SK-N-SH treated with all-trans-retinoic acid at 6 μM for 48 hours (cell line): ENCODE results near the gene DLG2.

ENCODE experiments used
- ATAC-seq: fragments of 200-7000 bp; cut with Tn5 transposase; 3 replicates; pipeline ENCODE4 v1.9.1; 2020; ENCODE audit warnings: mild to moderate bottlenecking, moderate library complexity
- ARNTL ChIP-seq: fragments of 450-650 bp; formaldehyde crosslinking; IDR thresholded peaks from 2 replicates; pipeline ENCODE4 v1.5.0; 2020; ENCODE audit warnings: low read depth, mild to moderate bottlenecking, moderate library complexity, borderline replicate concordance
- BACH2 ChIP-seq: fragments of 250-450 bp; sonication (Bioruptor Pico); IDR thresholded peaks from 2 replicates; pipeline ENCODE4 v1.9.0; 2021; ENCODE audit warnings: mild to moderate bottlenecking, borderline replicate concordance
- CSDC2 ChIP-seq: fragments of 250-450 bp; sonication (Bioruptor Pico); IDR thresholded peaks from 2 replicates; pipeline ENCODE4 v1.5.0; 2020; ENCODE audit warnings: mild to moderate bottlenecking, moderate library complexity
- ESRRG ChIP-seq: fragments of 250-450 bp; sonication (Bioruptor Pico); IDR thresholded peaks from 2 replicates; pipeline ENCODE4 v1.6.1; 2021; ENCODE audit warnings: mild to moderate bottlenecking
- ISL1 ChIP-seq: fragments of 250-450 bp; sonication (Bioruptor Pico); IDR thresholded peaks from 2 replicates; pipeline ENCODE4 v2.1.2; 2022; ENCODE audit warnings: mild to moderate bottlenecking, moderate library complexity
- PPARA ChIP-seq: fragments of 250-450 bp; sonication (Bioruptor Pico); IDR thresholded peaks from 2 replicates; pipeline ENCODE4 v1.5.0; 2020; ENCODE audit warnings: mild to moderate bottlenecking, borderline replicate concordance
- RARB ChIP-seq: fragments of 250-450 bp; sonication (Bioruptor Pico); IDR thresholded peaks from 2 replicates; pipeline ENCODE4 v1.8.0; 2021; ENCODE audit warnings: mild to moderate bottlenecking, moderate library complexity
- SNAI2 ChIP-seq: fragments of 250-450 bp; sonication (Bioruptor Pico); IDR thresholded peaks from 2 replicates; pipeline ENCODE4 v1.5.0; 2020; ENCODE audit warnings: mild to moderate bottlenecking, moderate library complexity
- TCF4 ChIP-seq: fragments of 250-450 bp; sonication (Bioruptor Pico); IDR thresholded peaks from 2 replicates; pipeline ENCODE4 v1.8.0; 2021; ENCODE audit warnings: mild to moderate bottlenecking, moderate library complexity, borderline replicate concordance
- TOX ChIP-seq: fragments of 250-450 bp; sonication (Bioruptor Pico); IDR thresholded peaks from 2 replicates; pipeline ENCODE4 v1.8.0; 2021; ENCODE audit warnings: mild to moderate bottlenecking, moderate library complexity, borderline replicate concordance
- ZC3H10 ChIP-seq: fragments of 250-450 bp; sonication (Bioruptor Pico); IDR thresholded peaks from 2 replicates; pipeline ENCODE4 v1.5.1; 2021; ENCODE audit warnings: mild to moderate bottlenecking, moderate library complexity
- ZFP3 ChIP-seq: fragments of 250-450 bp; sonication (Bioruptor Pico); IDR thresholded peaks from 2 replicates; pipeline ENCODE4 v1.5.0; 2020; ENCODE audit warnings: mild to moderate bottlenecking, moderate library complexity
- ZFP30 ChIP-seq: fragments of 450-650 bp; formaldehyde crosslinking; IDR thresholded peaks from 2 replicates; pipeline ENCODE4 v1.5.0; 2022; ENCODE audit warnings: mild to moderate bottlenecking, moderate library complexity
- ZNF565 ChIP-seq: fragments of 450-650 bp; formaldehyde crosslinking; conservative IDR thresholded peaks from 2 replicates; pipeline ENCODE4 v1.5.0; 2020; ENCODE audit warnings: low read depth, mild to moderate bottlenecking, moderate library complexity
- ZNF70 ChIP-seq: fragments of 450-650 bp; formaldehyde crosslinking; IDR thresholded peaks from 2 replicates; pipeline ENCODE4 v1.5.0; 2020; ENCODE audit warnings: mild to moderate bottlenecking, moderate library complexity
- TF ChIP-seq, protein P1 (sequence below): fragments of 250-450 bp; sonication (Bioruptor Pico); IDR thresholded peaks from 2 replicates; pipeline ENCODE4 v1.5.1; 2020; ENCODE audit warnings: low read depth, mild to moderate bottlenecking, moderate library complexity
- TF ChIP-seq, protein P2 (sequence below): fragments of 250-450 bp; sonication (Bioruptor Pico); IDR thresholded peaks from 2 replicates; pipeline ENCODE4 v1.5.1; 2021; ENCODE audit warnings: mild to moderate bottlenecking, moderate library complexity
- TF ChIP-seq, protein P3 (sequence below): fragments of 250-450 bp; sonication (Bioruptor Pico); IDR thresholded peaks from 2 replicates; pipeline ENCODE4 v1.5.0; 2020; ENCODE audit warnings: mild to moderate bottlenecking, moderate library complexity

The DLG2 gene

DNA sequence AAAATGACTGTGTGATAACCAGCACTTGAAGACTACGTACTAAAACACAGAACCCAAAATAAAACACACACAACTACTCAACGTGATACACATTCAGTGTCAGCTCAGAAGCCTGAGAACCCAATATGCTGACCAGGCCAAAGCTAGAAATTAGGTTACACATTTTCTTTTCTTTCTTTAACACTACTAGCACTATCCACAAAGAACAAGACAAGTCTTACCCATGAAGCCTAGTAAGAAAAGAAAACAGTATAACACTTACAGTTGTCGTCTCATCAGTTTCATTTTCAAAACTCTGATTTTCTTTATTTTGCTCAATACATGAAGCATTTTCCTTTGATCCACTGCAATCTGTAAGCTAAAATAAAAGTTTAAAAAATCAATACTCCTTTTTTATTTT, 472.9 kb downstream of the DLG2 start:
- TF ChIP-seq, protein P1, sequence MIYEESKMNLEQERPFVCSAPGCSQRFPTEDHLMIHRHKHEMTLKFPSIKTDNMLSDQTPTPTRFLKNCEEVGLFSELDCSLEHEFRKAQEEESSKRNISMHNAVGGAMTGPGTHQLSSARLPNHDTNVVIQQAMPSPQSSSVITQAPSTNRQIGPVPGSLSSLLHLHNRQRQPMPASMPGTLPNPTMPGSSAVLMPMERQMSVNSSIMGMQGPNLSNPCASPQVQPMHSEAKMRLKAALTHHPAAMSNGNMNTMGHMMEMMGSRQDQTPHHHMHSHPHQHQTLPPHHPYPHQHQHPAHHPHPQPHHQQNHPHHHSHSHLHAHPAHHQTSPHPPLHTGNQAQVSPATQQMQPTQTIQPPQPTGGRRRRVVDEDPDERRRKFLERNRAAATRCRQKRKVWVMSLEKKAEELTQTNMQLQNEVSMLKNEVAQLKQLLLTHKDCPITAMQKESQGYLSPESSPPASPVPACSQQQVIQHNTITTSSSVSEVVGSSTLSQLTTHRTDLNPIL (CRISPR knock-in tag), result no peak
- TF ChIP-seq, all 23 proteins: peak for 0
- ATAC-seq, result no peak

DNA sequence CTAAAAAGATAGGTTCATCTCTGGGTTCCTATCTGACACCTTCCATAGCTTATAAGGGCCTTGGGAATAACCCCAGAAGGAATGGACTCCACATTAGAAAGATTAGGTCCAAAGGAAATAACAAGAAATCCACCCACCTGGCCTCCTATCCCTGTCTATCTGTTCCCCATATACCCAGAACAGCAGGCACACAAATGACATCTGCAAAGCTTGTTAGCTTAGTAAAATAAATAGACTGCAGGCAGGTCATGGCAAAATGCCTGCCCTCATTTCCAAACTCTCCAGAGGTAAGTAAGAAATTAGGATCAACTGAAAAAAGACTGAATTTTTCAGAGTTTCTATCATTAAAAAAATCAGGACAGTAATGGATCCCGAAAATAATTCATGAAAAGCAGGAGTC, 489.5 kb downstream of the DLG2 start:
- ATAC-seq, result no peak

DNA sequence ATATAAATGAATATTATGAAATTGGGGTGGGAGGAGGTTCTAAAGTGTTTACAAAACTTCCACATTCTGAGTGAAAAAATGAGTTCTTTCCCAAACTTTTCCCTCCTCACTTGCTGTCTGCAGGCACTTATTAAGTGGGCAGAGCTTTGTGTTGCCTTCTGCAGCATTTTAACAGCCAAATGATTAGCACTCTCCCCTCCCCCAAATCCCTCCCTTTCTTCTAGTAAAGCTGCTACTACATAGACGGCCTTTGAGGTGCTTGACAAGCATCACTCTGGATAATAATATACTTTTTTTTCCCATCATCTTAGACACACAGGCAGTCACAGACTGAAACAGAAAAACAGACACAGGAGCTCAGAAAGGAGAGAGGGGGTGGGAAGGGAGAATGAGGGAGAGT, 493.5 kb downstream of the DLG2 start:
- no peak for ATAC-seq
- no peak for TF ChIP-seq SNAI2
- no peak for TF ChIP-seq ZNF565
- no peak for TF ChIP-seq RARB (CRISPR knock-in tag)
- TF ChIP-seq, protein P2, sequence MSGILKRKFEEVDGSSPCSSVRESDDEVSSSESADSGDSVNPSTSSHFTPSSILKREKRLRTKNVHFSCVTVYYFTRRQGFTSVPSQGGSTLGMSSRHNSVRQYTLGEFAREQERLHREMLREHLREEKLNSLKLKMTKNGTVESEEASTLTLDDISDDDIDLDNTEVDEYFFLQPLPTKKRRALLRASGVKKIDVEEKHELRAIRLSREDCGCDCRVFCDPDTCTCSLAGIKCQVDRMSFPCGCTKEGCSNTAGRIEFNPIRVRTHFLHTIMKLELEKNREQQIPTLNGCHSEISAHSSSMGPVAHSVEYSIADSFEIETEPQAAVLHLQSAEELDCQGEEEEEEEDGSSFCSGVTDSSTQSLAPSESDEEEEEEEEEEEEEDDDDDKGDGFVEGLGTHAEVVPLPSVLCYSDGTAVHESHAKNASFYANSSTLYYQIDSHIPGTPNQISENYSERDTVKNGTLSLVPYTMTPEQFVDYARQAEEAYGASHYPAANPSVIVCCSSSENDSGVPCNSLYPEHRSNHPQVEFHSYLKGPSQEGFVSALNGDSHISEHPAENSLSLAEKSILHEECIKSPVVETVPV (CRISPR knock-in tag), result no peak

More for the DNA sequence above, 489.5 kb downstream of the DLG2 start:
- TF ChIP-seq ISL1 (CRISPR knock-in tag) (no peak), ZFP30 (CRISPR knock-in tag) (no peak), ZC3H10 (CRISPR knock-in tag) (no peak), SNAI2 (no peak), BACH2 (no peak)
- TF ChIP-seq, protein P1 (CRISPR knock-in tag), result no peak
- TF ChIP-seq, protein P3, sequence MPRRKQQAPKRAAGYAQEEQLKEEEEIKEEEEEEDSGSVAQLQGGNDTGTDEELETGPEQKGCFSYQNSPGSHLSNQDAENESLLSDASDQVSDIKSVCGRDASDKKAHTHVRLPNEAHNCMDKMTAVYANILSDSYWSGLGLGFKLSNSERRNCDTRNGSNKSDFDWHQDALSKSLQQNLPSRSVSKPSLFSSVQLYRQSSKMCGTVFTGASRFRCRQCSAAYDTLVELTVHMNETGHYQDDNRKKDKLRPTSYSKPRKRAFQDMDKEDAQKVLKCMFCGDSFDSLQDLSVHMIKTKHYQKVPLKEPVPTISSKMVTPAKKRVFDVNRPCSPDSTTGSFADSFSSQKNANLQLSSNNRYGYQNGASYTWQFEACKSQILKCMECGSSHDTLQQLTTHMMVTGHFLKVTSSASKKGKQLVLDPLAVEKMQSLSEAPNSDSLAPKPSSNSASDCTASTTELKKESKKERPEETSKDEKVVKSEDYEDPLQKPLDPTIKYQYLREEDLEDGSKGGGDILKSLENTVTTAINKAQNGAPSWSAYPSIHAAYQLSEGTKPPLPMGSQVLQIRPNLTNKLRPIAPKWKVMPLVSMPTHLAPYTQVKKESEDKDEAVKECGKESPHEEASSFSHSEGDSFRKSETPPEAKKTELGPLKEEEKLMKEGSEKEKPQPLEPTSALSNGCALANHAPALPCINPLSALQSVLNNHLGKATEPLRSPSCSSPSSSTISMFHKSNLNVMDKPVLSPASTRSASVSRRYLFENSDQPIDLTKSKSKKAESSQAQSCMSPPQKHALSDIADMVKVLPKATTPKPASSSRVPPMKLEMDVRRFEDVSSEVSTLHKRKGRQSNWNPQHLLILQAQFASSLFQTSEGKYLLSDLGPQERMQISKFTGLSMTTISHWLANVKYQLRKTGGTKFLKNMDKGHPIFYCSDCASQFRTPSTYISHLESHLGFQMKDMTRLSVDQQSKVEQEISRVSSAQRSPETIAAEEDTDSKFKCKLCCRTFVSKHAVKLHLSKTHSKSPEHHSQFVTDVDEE (CRISPR knock-in tag), result no peak

DNA sequence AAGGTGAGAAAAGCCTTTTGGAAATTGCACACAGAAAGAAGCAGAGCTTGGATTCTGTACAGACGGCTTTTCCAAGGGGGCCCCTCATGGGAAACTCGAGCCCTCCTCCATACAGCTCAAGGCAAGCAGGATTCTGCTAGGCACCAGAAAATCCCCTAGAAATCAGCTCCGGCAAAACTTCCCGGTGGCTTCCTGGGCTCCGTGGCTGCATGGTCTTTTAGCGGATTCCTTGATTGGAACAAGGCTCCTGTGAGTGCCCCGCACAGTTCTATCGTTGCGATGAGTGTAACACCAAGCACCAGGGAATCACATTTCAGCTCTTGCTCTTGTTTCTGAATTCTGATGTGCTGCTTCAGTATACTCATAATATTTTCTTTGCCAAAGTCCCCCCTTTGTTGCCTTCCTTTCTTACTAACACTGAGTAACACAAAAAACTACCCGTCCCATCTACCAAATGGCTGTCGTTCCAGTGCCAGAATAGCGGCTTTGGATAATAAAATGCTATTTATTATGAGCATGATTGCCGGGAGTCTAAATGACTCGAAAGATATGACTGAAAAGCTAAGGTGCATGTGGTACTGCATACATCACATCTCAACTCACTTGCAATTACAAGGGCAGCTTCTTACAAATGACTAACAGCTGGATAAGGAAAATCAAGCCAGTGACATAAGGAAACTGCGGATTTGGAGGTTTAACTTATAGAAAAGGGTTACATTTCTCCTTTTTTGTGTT, 494.1 kb downstream of the DLG2 start:
- ATAC-seq, result no peak
- TF ChIP-seq ZNF70, result no peak
- TF ChIP-seq BACH2, result no peak
- TF ChIP-seq, protein P1 (CRISPR knock-in tag), result no peak
- TF ChIP-seq RARB (CRISPR knock-in tag), result no peak
- no peak for TF ChIP-seq SNAI2
- no peak for TF ChIP-seq ZC3H10 (CRISPR knock-in tag)
- TF ChIP-seq PPARA, result no peak
- TF ChIP-seq ARNTL (CRISPR knock-in tag), result no peak
- TF ChIP-seq ZFP3 (CRISPR knock-in tag), result no peak
- no peak for TF ChIP-seq CSDC2 (CRISPR knock-in tag)
- TF ChIP-seq TCF4 (CRISPR knock-in tag), result no peak
- TF ChIP-seq, protein P2 (CRISPR knock-in tag), result no peak
- no peak for TF ChIP-seq ZNF565
- no peak for TF ChIP-seq TOX (CRISPR knock-in tag)
- TF ChIP-seq ESRRG (CRISPR knock-in tag), result no peak
